22Rv1 (cell line): ENCODE data around the gene RSF1.

Source experiments
- CTCF ChIP-seq: fragments of 450-650 bp; IDR thresholded peaks from 2 replicates; pipeline ENCODE4 v1.5.1; 2017; ENCODE audit warnings: mild to moderate bottlenecking
- ZFX ChIP-seq: fragments of 450-650 bp; IDR thresholded peaks from 2 replicates; pipeline ENCODE4 v1.6.1; 2017; ENCODE audit warnings: antibody characterized with exemption, borderline replicate concordance

- TF ChIP-seq CTCF (no peak), ZFX (no peak)
These were observed 14.1 kb downstream of the RSF1 start for GRCh38 chr11:77806415-77806814.
